Activated CD8-positive, alpha-beta T cell treated with anti-CD3 and anti-CD28 coated beads, Interleukin-2, amount 10 ng/mL, durations not matched to agents 7 days and 5 days (primary cell): ENCODE data around the gene FBLN2. TPM values are rescaled to one million over a fixed set of nuclear protein-coding genes. Genes with fewer than 3 reads are reported as not detected.

Experiments
- ATAC-seq: fragments of 150-1000 bp; cut with Tn5 transposase; one replicate; pipeline ENCODE4 v1.10.0; 2021; ENCODE audit warnings: moderate library complexity
- CTCF ChIA-PET: fragments of 350-600 bp; sonication (Branson Sonifier 250); formaldehyde crosslinking; loops from one replicate; lab custom pipeline; 2021; ENCODE audit warnings: antibody characterized with exemption; lab: Charles Lee
- POLR2A ChIA-PET: fragments of 350-600 bp; sonication (Branson Sonifier 250); formaldehyde crosslinking; loops from one replicate; lab custom pipeline; 2021; ENCODE audit warnings: antibody characterized with exemption; lab: Charles Lee
- DNase-seq: peaks from one replicate; pipeline ENCODE4 v3.0.0-alpha.2; 2020
- H3K27ac Mint-ChIP-seq: one replicate; pipeline ENCODE4 v1.8.0; 2021; ENCODE audit warnings: mild to moderate bottlenecking, mixed read lengths
- H3K27me3 Mint-ChIP-seq: one replicate; pipeline ENCODE4 v1.8.0; 2021; ENCODE audit warnings: low read depth, mixed read lengths
- H3K36me3 Mint-ChIP-seq: one replicate; pipeline ENCODE4 v1.8.0; 2021; ENCODE audit warnings: low read depth, mixed read lengths
- H3K4me1 Mint-ChIP-seq: one replicate; pipeline ENCODE4 v1.8.0; 2021; ENCODE audit warnings: low read depth, mixed read lengths
- H3K4me3 Mint-ChIP-seq: one replicate; pipeline ENCODE4 v1.8.0; 2021; ENCODE audit warnings: mild to moderate bottlenecking, mixed read lengths
- H3K9me3 Mint-ChIP-seq: one replicate; pipeline ENCODE4 v1.8.0; 2022; ENCODE audit warnings: mixed read lengths; ENCODE audit not compliant: insufficient read depth
- total RNA-seq, 2 experiments: library from RNA; stranded (reverse); gene quantifications; one replicate each; pipeline ENCODE4 v1.2.3, GENCODE V29; 2021

The FBLN2 gene
- total RNA-seq, 2 experiments from 2014 or later: 1.8 to 2.6 TPM

- Mint-ChIP-seq H3K27ac (no peak overlapping the region), H3K4me1 (no peaks in the 10 kb centered on the region), H3K36me3 (no peaks in the 10 kb centered on the region), H3K4me3 (no peak overlapping the region), H3K27me3 (peaks cover 7% of the 10 kb centered on the region), H3K9me3 (no peaks in the 10 kb centered on the region)
- CTCF ChIA-PET: interaction anchor here (0.8 to 1.2 kb wide), 5 partner anchors 15 to 212 kb away, joined by 3 to 4 read pairs (median 3); no protein-coding TSS in a partner anchor
- POLR2A ChIA-PET: no interaction called here
- no peak for DNase-seq
- ATAC-seq: no peak
Measured at GRCh38 chr3:13673207-13673606, 124.3 kb downstream of the FBLN2 start.

DNA sequence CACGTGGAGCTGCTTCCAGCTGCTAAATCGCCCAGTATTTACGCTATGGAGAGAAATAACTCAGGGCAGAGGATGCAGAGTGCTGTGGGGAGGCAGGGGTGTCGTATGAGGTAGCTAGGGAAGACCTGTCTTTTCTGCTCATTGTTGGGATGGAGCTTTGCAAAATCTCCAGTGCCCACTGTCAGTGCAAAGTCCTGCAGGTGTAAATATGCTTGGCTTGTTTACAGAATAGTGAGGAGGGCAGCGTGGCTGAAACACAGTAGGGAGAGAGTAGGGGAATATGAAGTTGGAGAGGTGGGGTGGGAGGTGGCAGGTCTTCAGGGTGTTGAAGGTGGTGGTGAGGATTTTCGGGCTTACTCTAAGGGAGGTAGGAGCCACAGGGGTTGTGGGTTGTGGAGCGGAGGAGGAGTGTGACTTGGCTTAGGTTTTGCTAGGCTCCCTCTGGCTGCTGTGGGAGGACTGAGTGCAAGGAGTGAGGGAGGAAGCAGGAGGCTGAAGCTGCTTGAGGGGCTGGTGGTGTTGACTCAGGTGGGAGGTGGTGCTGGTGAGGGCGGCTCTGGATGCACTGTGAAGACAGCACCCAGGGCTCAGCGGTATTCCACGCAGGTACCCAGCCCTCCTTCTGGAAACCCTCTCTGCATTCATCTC lies 125.7 kb downstream of the FBLN2 start:
- CTCF ChIA-PET: interaction anchor here (1.2 kb wide), 1 partner anchor 207 kb away, joined by 3 read pairs; no protein-coding TSS in a partner anchor
- Mint-ChIP-seq H3K4me3 (no peak overlapping the region), H3K27me3 (peaks cover 7% of the 10 kb centered on the region), H3K4me1 (no peaks in the 10 kb centered on the region), H3K27ac (no peak overlapping the region), H3K36me3 (no peaks in the 10 kb centered on the region), H3K9me3 (no peaks in the 10 kb centered on the region)
- no peak for DNase-seq
- ATAC-seq: no peak
- POLR2A ChIA-PET: no interaction called here

- Mint-ChIP-seq H3K4me1 (no peaks in the 10 kb centered on the region), H3K27ac (no peak overlapping the region), H3K36me3 (no peaks in the 10 kb centered on the region), H3K9me3 (no peaks in the 10 kb centered on the region), H3K27me3 (peaks cover 7% of the 10 kb centered on the region), H3K4me3 (no peak overlapping the region)
- ATAC-seq (no peak), DNase-seq (no peak)
- CTCF ChIA-PET: no interaction called here
- POLR2A ChIA-PET: no interaction called here
Measured at GRCh38 chr3:13676356-13677017, 127.6 kb downstream of the FBLN2 start.

- ChIA-PET POLR2A (no interaction called here), CTCF (no interaction called here)
- Mint-ChIP-seq H3K27me3 (peaks cover 2% of the 10 kb centered on the region), H3K27ac (no peak overlapping the region), H3K36me3 (no peaks in the 10 kb centered on the region), H3K9me3 (no peaks in the 10 kb centered on the region), H3K4me1 (no peaks in the 10 kb centered on the region), H3K4me3 (no peak overlapping the region)
- DNase-seq (no peak), ATAC-seq (no peak)
Measured at GRCh38 chr3:13677272-13677671, 128.3 kb downstream of the FBLN2 start.

GRCh38 chr3:13681931-13682330 lies 133.0 kb downstream of the FBLN2 start:
- no peak for ATAC-seq

GRCh38 chr3:13682331-13683013 lies 133.5 kb downstream of the FBLN2 start:
- ChIA-PET POLR2A (no interaction called here), CTCF (no interaction called here)
- no peak for ATAC-seq
- no peak overlapping the region for H3K27ac Mint-ChIP-seq
- no peak for DNase-seq
- H3K4me1 Mint-ChIP-seq: no peaks in the 10 kb centered on the region
- no peak overlapping the region for H3K4me3 Mint-ChIP-seq
- no peaks in the 10 kb centered on the region for H3K36me3 Mint-ChIP-seq
- H3K9me3 Mint-ChIP-seq: no peaks in the 10 kb centered on the region
- H3K27me3 Mint-ChIP-seq: no peaks in the 10 kb centered on the region

More at GRCh38 chr3:13681931-13682330, 133.0 kb downstream of the FBLN2 start:
- Mint-ChIP-seq H3K4me3 (no peak overlapping the region), H3K36me3 (no peaks in the 10 kb centered on the region), H3K4me1 (no peaks in the 10 kb centered on the region), H3K27me3 (no peaks in the 10 kb centered on the region), H3K27ac (no peak overlapping the region), H3K9me3 (no peaks in the 10 kb centered on the region)
- ChIA-PET CTCF (no interaction called here), POLR2A (no interaction called here)
- DNase-seq: no peak

- Mint-ChIP-seq H3K4me1 (no peaks in the 10 kb centered on the region), H3K36me3 (no peaks in the 10 kb centered on the region), H3K27me3 (no peaks in the 10 kb centered on the region), H3K9me3 (no peaks in the 10 kb centered on the region), H3K4me3 (no peak overlapping the region), H3K27ac (no peak overlapping the region)
- ChIA-PET POLR2A (no interaction called here), CTCF (no interaction called here)
- ATAC-seq: no peak
- no peak for DNase-seq
Measured at GRCh38 chr3:13683288-13683687, 134.4 kb downstream of the FBLN2 start.

- Mint-ChIP-seq H3K36me3 (no peaks in the 10 kb centered on the region), H3K4me3 (no peak overlapping the region), H3K4me1 (no peaks in the 10 kb centered on the region), H3K27ac (no peak overlapping the region), H3K27me3 (no peaks in the 10 kb centered on the region), H3K9me3 (no peaks in the 10 kb centered on the region)
- no peak for ATAC-seq
- ChIA-PET POLR2A (no interaction called here), CTCF (no interaction called here)
- no peak for DNase-seq
Measured at GRCh38 chr3:13683772-13684171, 134.8 kb downstream of the FBLN2 start.

DNA sequence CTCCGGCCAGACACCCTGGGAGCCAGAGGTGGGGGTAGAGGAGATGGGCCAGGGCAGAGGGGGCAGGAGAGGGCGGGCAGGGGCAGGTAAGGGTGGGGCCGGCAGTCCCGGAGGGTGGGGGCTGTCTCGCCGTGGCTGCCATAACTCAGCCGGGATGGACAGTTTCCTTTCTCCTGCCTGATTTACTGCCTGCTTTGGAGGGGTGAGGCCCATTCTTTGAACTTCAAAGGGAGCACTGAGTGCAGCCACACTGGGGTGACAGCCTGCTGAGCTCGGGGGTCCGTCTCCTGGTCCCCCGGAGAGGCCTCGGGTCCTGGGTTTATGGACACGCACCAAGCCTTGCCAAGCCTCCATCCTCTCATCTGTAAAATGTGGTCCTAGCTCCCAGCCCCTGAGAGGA lies 135.4 kb downstream of the FBLN2 start:
- no peaks in the 10 kb centered on the region for H3K36me3 Mint-ChIP-seq
- POLR2A ChIA-PET: no interaction called here
- DNase-seq (no peak), ATAC-seq (no peak)
- H3K9me3 Mint-ChIP-seq: no peaks in the 10 kb centered on the region
- CTCF ChIA-PET: no interaction called here
- no peak overlapping the region for H3K27ac Mint-ChIP-seq
- H3K27me3 Mint-ChIP-seq: no peaks in the 10 kb centered on the region
- H3K4me3 Mint-ChIP-seq: no peak overlapping the region
- H3K4me1 Mint-ChIP-seq: no peaks in the 10 kb centered on the region

DNA sequence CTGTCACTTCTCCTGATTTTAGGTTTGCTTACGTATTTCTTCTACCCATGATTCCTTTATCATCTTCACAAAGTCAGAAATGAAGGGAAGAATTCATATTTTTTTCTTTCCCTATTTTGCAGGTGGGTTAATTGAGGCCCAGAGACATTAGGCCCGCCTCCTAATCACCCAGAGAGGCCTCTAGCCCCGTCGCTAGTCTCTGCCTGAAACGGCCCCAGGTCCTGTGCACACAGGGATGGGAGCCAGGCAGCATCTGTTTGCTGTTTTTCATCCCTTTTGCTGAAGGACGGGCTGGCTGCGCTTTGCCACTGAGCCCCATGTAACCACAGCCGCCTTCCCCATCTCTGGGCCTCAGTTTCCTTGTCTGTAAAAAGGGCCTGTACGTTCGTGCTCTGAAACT lies 135.9 kb downstream of the FBLN2 start:
- Mint-ChIP-seq H3K9me3 (no peaks in the 10 kb centered on the region), H3K4me1 (no peaks in the 10 kb centered on the region), H3K27ac (no peak overlapping the region), H3K4me3 (no peak overlapping the region), H3K27me3 (no peaks in the 10 kb centered on the region), H3K36me3 (no peaks in the 10 kb centered on the region)
- POLR2A ChIA-PET: no interaction called here
- DNase-seq (no peak), ATAC-seq (no peak)
- CTCF ChIA-PET: no interaction called here

GRCh38 chr3:13685721-13686120 lies 136.8 kb downstream of the FBLN2 start:
- no peak overlapping the region for H3K4me3 Mint-ChIP-seq
- DNase-seq (no peak), ATAC-seq (no peak)
- no peak overlapping the region for H3K27ac Mint-ChIP-seq
- no peaks in the 10 kb centered on the region for H3K27me3 Mint-ChIP-seq
- no peaks in the 10 kb centered on the region for H3K36me3 Mint-ChIP-seq
- POLR2A ChIA-PET: no interaction called here
- CTCF ChIA-PET: no interaction called here
- H3K9me3 Mint-ChIP-seq: no peaks in the 10 kb centered on the region
- no peaks in the 10 kb centered on the region for H3K4me1 Mint-ChIP-seq
